T-helper 2 cell treated with Interferon-gamma antibody and Interleukin-4, amounts not matched to agents 5 μg/mL and 100 μg/mL, for 36 hours (primary cell): ENCODE results near the gene EPB41.
"Not testable (repeated sequence)": the region's sequence is repeated elsewhere in the genome, so short reads cannot be mapped to it uniquely, and the experiment has no call there.

ENCODE experiments used
- DNase-seq: peaks from one replicate; pipeline ENCODE4 v3.0.0; 2021; ENCODE audit warnings: low spot score
- H3K27ac Mint-ChIP-seq: one replicate; pipeline ENCODE4 v1.8.0; 2021; ENCODE audit warnings: mild to moderate bottlenecking, mixed read lengths
- H3K27me3 Mint-ChIP-seq: one replicate; pipeline ENCODE4 v1.8.0; 2021; ENCODE audit warnings: low read depth, mixed read lengths
- H3K36me3 Mint-ChIP-seq: one replicate; pipeline ENCODE4 v1.8.0; 2021; ENCODE audit warnings: low read depth, mixed read lengths
- H3K4me1 Mint-ChIP-seq: one replicate; pipeline ENCODE4 v1.8.0; 2021; ENCODE audit warnings: low read depth, mixed read lengths
- H3K4me3 Mint-ChIP-seq: one replicate; pipeline ENCODE4 v1.8.0; 2022; ENCODE audit warnings: mild to moderate bottlenecking, moderate library complexity, mixed read lengths
- H3K9me3 Mint-ChIP-seq: one replicate; pipeline ENCODE4 v1.8.0; 2021; ENCODE audit warnings: mixed read lengths

Gene EPB41

GRCh38 chr1:28927266-28927647, 12.9 kb downstream of the EPB41 start:
- Mint-ChIP-seq H3K4me1 (peaks cover 38% of the 10 kb centered on the region), H3K27ac (peak overlapping the region; percentile 89), H3K9me3 (no peaks in the 10 kb centered on the region), H3K27me3 (no peaks in the 10 kb centered on the region), H3K36me3 (peaks cover 3% of the 10 kb centered on the region), H3K4me3 (peak overlapping the region; percentile 74)
- DNase-seq, result no peak

- Mint-ChIP-seq H3K27ac (peak overlapping the region; percentile 89), H3K4me1 (peaks cover 38% of the 10 kb centered on the region), H3K9me3 (no peaks in the 10 kb centered on the region), H3K27me3 (no peaks in the 10 kb centered on the region), H3K36me3 (peaks cover 3% of the 10 kb centered on the region), H3K4me3 (peak overlapping the region; percentile 74)
- no peak for DNase-seq
Measured at GRCh38 chr1:28927648-28928313, 13.4 kb downstream of the EPB41 start.

GRCh38 chr1:28928314-28928941, 14.1 kb downstream of the EPB41 start:
- H3K4me3 Mint-ChIP-seq, result peak overlapping the region; percentile 74
- DNase-seq, result no peak
- H3K36me3 Mint-ChIP-seq, result peaks cover 3% of the 10 kb centered on the region
- H3K4me1 Mint-ChIP-seq, result peaks cover 43% of the 10 kb centered on the region
- H3K9me3 Mint-ChIP-seq, result no peaks in the 10 kb centered on the region
- no peaks in the 10 kb centered on the region for H3K27me3 Mint-ChIP-seq
- H3K27ac Mint-ChIP-seq, result peak overlapping the region; percentile 89

- Mint-ChIP-seq H3K27me3 (no peaks in the 10 kb centered on the region), H3K36me3 (peaks cover 11% of the 10 kb centered on the region), H3K4me1 (peaks cover 25% of the 10 kb centered on the region), H3K27ac (no peak overlapping the region), H3K9me3 (no peaks in the 10 kb centered on the region), H3K4me3 (no peak overlapping the region)
- DNase-seq, result no peak
Measured at GRCh38 chr1:28933277-28933676, 18.9 kb downstream of the EPB41 start.

- Mint-ChIP-seq H3K27me3 (no peaks in the 10 kb centered on the region), H3K4me3 (no peak overlapping the region), H3K4me1 (peaks cover 18% of the 10 kb centered on the region), H3K9me3 (no peaks in the 10 kb centered on the region), H3K36me3 (peaks cover 11% of the 10 kb centered on the region), H3K27ac (no peak overlapping the region)
- no peak for DNase-seq
Measured at GRCh38 chr1:28933918-28934317, 19.5 kb downstream of the EPB41 start.

GRCh38 chr1:28934676-28935075, 20.3 kb downstream of the EPB41 start:
- H3K36me3 Mint-ChIP-seq, result peaks cover 11% of the 10 kb centered on the region
- peaks cover 18% of the 10 kb centered on the region for H3K4me1 Mint-ChIP-seq
- no peaks in the 10 kb centered on the region for H3K9me3 Mint-ChIP-seq
- H3K27me3 Mint-ChIP-seq, result no peaks in the 10 kb centered on the region
- no peak for DNase-seq
- H3K4me3 Mint-ChIP-seq, result no peak overlapping the region
- no peak overlapping the region for H3K27ac Mint-ChIP-seq

- Mint-ChIP-seq H3K4me1 (peaks cover 18% of the 10 kb centered on the region), H3K4me3 (no peak overlapping the region), H3K27ac (no peak overlapping the region), H3K36me3 (peaks cover 11% of the 10 kb centered on the region), H3K27me3 (no peaks in the 10 kb centered on the region), H3K9me3 (no peaks in the 10 kb centered on the region)
- DNase-seq, result no peak
Measured at GRCh38 chr1:28935293-28935692, 20.9 kb downstream of the EPB41 start.

GRCh38 chr1:28936094-28936493, 21.7 kb downstream of the EPB41 start:
- peaks cover 17% of the 10 kb centered on the region for H3K4me1 Mint-ChIP-seq
- DNase-seq, result no peak
- H3K36me3 Mint-ChIP-seq, result peaks cover 12% of the 10 kb centered on the region
- H3K27me3 Mint-ChIP-seq, result no peaks in the 10 kb centered on the region
- H3K27ac Mint-ChIP-seq, result no peak overlapping the region
- no peak overlapping the region for H3K4me3 Mint-ChIP-seq
- H3K9me3 Mint-ChIP-seq, result no peaks in the 10 kb centered on the region

- H3K27ac Mint-ChIP-seq, result no peak overlapping the region
- peaks cover 18% of the 10 kb centered on the region for H3K4me1 Mint-ChIP-seq
- H3K4me3 Mint-ChIP-seq, result no peak overlapping the region
- no peak for DNase-seq
- H3K9me3 Mint-ChIP-seq, result no peaks in the 10 kb centered on the region
- H3K36me3 Mint-ChIP-seq, result peaks cover 12% of the 10 kb centered on the region
- H3K27me3 Mint-ChIP-seq, result no peaks in the 10 kb centered on the region
Measured at GRCh38 chr1:28936528-28936927, 22.2 kb downstream of the EPB41 start.

GRCh38 chr1:28943581-28943980, 29.2 kb downstream of the EPB41 start:
- not testable (repeated sequence) for H3K9me3 Mint-ChIP-seq, H3K27me3 Mint-ChIP-seq, H3K36me3 Mint-ChIP-seq, H3K4me1 Mint-ChIP-seq, DNase-seq, H3K27ac Mint-ChIP-seq, H3K4me3 Mint-ChIP-seq

GRCh38 chr1:28950006-28950405, 35.6 kb downstream of the EPB41 start:
- H3K36me3 Mint-ChIP-seq, result no peaks in the 10 kb centered on the region

GRCh38 chr1:28950449-28950848, 36.1 kb downstream of the EPB41 start:
- Mint-ChIP-seq H3K27ac (no peak overlapping the region), H3K36me3 (no peaks in the 10 kb centered on the region)

More at GRCh38 chr1:28950006-28950405, 35.6 kb downstream of the EPB41 start:
- Mint-ChIP-seq H3K27ac (no peak overlapping the region), H3K4me3 (no peak overlapping the region), H3K9me3 (no peaks in the 10 kb centered on the region), H3K27me3 (no peaks in the 10 kb centered on the region), H3K4me1 (peaks cover 4% of the 10 kb centered on the region)
- DNase-seq, result no peak

GRCh38 chr1:28954126-28954726, 39.9 kb downstream of the EPB41 start:
- no peak for DNase-seq
- Mint-ChIP-seq H3K27me3 (no peaks in the 10 kb centered on the region), H3K27ac (no peak overlapping the region), H3K36me3 (peaks cover 4% of the 10 kb centered on the region), H3K4me3 (no peak overlapping the region), H3K9me3 (no peaks in the 10 kb centered on the region), H3K4me1 (peaks cover 12% of the 10 kb centered on the region)

More at GRCh38 chr1:28950449-28950848, 36.1 kb downstream of the EPB41 start:
- no peak for DNase-seq
- H3K9me3 Mint-ChIP-seq, result no peaks in the 10 kb centered on the region
- no peak overlapping the region for H3K4me3 Mint-ChIP-seq
- H3K27me3 Mint-ChIP-seq, result no peaks in the 10 kb centered on the region
- peaks cover 5% of the 10 kb centered on the region for H3K4me1 Mint-ChIP-seq

GRCh38 chr1:28956038-28956464, 41.7 kb downstream of the EPB41 start:
- Mint-ChIP-seq H3K9me3 (no peaks in the 10 kb centered on the region), H3K4me3 (no peak overlapping the region), H3K27me3 (no peaks in the 10 kb centered on the region), H3K27ac (no peak overlapping the region), H3K36me3 (peaks cover 4% of the 10 kb centered on the region), H3K4me1 (peaks cover 10% of the 10 kb centered on the region)
- DNase-seq, result no peak
